Non-pigmented ciliary epithelial cell (primary cell): ENCODE results near the gene CYP2S1.

ENCODE experiments used
- DNase-seq: peaks from one replicate; pipeline ENCODE4 v3.0.0-alpha.2; 2010; ENCODE audit warnings: low read depth

Gene CYP2S1

DNA sequence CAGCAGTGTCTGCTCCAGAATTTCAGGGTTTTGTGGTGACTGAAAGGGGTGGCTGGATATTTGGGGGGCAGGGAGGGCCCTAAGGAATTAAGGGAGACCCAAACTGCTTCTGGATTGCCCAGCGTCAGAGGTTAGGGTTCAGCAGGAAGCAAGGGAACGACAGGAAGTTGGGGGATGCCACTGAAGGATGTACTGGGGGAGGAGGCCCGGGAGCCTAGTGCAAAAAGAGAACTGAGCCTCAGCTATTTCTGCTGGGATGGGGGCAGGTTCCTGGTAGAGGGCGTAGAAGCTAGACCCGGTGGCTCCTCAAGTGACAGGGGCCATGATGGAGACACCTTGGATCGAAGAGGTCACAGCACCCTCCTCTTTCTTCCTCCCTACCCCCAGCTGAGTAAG lies 1.1 kb downstream of the CYP2S1 start:
- no peak for DNase-seq

GRCh38 chr19:41195675-41196497 lies 2.9 kb downstream of the CYP2S1 start:
- DNase-seq: no peak

DNA sequence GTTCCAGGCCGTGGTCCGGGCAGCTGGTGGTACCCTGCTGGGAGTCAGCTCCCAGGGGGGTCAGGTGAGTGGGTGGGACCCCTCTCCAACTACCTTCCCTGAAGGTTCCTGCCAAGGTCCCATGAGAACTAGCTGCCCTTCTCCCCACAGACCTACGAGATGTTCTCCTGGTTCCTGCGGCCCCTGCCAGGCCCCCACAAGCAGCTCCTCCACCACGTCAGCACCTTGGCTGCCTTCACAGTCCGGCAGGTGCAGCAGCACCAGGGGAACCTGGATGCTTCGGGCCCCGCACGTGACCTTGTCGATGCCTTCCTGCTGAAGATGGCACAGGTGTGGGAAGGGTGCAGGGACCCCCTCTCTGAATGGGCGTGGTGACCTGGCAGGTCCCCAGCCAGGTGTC lies 5.5 kb downstream of the CYP2S1 start:
- no peak for DNase-seq

- no peak for DNase-seq
Observed at GRCh38 chr19:41203371-41203770, 10.4 kb downstream of the CYP2S1 start.

- DNase-seq: peak; percentile 59
Observed at GRCh38 chr19:41204338-41204737, 11.3 kb downstream of the CYP2S1 start.

DNA sequence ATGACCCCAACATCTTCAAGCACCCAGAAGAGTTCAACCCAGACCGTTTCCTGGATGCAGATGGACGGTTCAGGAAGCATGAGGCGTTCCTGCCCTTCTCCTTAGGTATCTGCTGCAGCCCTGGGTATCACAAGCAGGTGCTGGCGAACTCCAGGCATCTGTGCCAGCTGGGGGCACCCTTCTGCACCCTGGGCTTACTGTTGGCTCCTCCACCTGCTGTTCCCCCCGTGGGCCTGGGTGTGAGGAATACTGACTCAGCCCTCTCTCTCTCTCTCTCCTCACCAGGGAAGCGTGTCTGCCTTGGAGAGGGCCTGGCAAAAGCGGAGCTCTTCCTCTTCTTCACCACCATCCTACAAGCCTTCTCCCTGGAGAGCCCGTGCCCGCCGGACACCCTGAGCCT lies 13.0 kb downstream of the CYP2S1 start:
- no peak for DNase-seq

GRCh38 chr19:41206456-41206855 lies 13.4 kb downstream of the CYP2S1 start:
- no peak for DNase-seq

- no peak for DNase-seq
Observed at GRCh38 chr19:41206926-41207750, 14.1 kb downstream of the CYP2S1 start.

DNA sequence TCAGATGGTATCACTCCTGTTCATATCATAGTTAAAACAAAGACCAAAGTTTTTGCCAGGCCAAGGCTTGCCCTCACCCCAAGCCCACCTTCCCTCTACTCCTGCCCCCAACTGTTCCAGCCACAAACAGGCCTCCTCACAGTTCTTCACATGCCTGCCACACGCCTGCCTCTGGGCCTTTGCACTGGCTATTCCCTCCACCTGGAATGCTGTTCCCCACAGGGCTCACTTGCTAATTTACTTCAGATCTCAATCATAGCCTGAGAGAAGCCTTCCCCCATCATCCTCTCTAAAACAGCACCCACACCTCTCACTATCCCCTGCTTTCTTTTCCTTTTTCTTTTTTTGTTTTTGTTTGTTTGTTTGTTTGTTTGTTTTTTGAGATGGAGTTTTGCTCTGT lies 21.1 kb downstream of the CYP2S1 start:
- DNase-seq: no peak

GRCh38 chr19:41217741-41218140 lies 24.7 kb downstream of the CYP2S1 start:
- DNase-seq: no peak

DNA sequence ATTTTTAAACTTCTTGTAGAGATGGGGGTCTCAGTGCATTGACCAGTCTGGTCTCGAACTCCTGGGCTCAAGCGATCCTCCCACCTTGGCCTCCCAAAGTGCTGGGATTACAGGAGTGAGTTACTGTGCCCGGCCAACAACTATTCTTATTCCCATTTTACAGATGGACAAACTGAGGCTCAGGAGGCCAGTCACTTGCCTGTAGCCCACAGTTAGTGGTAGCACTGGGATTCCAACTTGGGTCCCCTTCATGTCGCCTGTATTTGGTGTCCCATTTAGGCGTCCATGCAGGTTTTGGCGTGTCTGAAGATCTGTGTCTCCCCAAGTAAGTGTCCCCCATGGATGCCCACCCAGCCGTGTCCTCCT lies 25.2 kb downstream of the CYP2S1 start:
- no peak for DNase-seq

DNA sequence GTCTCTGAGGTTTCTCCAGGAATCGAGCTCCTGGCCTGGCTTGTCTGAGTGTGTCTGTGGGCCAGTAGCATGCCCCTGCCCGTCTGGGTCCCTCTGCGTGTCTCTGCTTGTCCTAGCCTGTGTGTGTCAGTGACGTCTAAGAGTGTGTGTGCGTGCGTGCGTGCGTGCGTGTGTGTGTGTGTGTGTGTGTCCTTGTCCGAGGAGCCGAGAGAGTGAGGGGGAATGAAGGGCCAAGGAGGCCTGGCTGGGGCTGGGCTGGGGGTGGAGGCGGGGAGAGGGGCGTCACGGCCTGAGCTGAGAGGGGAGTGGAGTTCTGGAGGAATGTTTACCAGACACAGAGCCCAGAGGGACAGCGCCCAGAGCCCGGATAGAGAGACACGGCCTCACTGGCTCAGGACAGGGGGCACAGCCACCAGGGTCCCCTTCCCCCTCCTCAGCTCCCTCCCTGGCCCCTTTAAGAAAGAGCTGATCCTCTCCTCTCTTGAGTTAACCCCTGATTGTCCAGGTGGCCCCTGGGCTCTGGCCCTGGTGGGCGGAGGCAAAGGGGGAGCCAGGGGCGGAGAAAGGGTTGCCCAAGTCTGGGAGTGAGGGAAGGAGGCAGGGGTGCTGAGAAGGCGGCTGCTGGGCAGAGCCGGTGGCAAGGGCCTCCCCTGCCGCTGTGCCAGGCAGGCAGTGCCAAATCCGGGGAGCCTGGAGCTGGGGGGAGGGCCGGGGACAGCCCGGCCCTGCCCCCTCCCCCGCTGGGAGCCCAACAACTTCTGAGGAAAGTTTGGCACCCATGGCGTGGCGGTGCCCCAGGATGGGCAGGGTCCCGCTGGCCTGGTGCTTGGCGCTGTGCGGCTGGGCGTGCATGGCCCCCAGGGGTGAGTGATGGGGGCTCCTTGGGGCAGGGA lies 25.8 kb downstream of the CYP2S1 start, which contains the start of gene AXL:
Gene AXL, plus strand, starts transcription at position 609 of the 893 bp plus-strand sequence. Its CDS starts 170 bp downstream, at position 779.
- peak; percentile 20 for DNase-seq

DNA sequence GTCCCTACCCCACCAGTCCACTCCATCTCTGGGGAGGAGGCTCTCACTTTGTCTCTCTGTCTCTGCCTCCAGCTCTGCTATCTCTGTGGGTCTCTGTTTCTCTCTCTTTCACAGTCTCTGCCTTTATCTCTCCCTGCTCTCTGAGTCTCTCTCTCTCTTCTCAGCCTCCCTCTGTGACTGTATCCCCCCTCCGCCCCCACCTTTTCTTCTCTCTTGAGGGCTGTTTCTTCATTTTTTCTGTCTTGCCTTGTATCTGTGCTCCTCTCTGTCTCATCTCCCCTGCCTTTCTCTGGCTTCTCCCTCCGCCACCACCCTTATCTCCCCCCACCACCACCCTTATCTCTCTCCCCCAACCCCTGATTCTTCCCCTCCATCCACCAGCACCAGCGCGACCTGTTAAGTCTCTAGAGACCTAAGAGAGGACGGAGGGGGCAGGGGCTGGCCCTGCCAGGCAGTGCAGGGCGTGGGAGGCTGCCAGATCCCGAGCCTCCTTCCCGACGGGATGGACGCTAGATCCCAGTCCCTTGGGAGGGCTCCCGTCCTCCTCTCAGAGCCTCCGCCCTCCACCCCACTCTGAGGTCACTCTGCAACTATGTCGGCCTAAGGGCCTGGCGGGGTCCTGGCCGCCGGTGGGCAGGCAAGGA lies 27.0 kb downstream of the CYP2S1 start:
- DNase-seq: no peak

DNA sequence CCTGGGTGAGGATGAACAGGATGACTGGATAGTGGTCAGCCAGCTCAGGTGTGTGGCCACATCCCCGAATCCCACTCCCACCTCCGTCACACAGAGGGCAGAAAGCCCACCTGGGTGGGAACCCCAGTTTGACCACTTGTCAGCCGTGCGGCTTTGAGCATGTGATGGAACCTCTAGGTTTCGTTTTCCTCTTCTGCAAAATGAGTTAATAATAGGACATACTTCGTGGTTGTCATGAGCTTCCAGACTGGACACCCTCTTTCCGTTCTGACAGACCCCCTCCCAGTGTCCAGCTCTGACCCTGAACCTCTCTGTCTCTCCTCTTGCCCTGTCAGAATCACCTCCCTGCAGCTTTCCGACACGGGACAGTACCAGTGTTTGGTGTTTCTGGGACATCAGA lies 27.8 kb downstream of the CYP2S1 start:
- DNase-seq: no peak

GRCh38 chr19:41221514-41222205 lies 28.6 kb downstream of the CYP2S1 start:
- DNase-seq: no peak

- DNase-seq: no peak
Observed at GRCh38 chr19:41222240-41222639, 29.2 kb downstream of the CYP2S1 start.

DNA sequence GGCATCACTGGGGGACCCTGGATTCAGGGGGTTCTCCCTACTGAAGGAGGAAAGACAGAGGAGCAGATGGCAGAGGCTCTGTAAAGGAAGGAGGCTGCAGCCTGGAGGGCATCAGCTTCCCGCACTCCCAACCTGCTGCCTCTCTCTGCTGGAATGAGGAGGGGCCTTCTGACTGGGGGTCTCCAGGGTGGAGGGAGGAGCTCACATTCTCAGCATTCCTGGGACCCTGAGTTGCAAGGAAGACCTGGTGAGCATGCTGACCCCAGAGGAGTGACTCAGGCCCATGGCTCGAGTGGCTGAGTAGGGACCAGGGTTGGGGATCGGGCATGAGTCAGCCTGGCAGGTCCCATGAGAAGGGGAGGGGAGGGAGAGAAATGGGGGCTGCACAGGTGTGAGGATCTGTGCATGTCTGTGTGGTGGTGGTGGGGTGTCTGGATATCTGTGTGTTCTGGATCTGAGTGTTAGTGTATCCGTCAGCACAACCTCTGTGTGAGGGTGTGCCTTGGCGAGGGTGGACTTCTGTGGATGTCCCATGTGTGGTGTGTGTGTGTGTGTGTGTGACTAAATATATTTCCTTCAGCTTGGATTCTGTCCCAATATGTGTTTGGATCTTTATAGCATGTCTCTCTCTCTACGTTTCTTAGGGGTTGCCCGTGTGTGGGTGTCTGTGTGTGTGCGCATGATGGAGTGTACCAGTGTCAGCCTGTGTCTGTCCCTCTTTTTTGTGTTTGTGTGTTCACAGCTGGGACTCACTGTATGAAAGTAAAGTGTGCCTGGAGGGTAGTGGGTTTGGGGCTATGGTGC lies 30.6 kb downstream of the CYP2S1 start:
- peak; percentile 75 for DNase-seq

DNA sequence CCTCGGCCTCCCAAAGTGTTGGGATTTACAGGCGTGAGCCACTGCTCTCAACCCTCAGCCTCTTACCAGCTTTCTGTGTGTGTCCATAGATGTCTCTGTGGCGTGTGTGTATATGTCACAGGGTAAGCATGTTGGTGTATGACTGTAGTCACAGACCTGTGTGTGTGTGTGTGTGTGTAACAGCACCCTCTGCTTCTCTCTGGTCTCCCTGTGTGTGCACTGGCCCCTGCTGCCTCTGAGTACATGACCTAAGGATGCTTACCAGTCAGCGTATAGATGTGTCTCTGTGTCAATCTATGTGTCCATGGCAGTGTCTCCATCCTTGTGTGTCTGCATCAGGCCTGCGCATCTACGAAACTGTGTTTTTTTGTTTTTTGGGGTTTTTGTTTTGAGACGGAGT lies 31.6 kb downstream of the CYP2S1 start:
- no peak for DNase-seq

GRCh38 chr19:41225238-41226052 lies 32.4 kb downstream of the CYP2S1 start:
- peak; percentile 98 for DNase-seq
